ENCODE measurements around the gene FGFRL1.

FGFRL1 gene

DNA sequence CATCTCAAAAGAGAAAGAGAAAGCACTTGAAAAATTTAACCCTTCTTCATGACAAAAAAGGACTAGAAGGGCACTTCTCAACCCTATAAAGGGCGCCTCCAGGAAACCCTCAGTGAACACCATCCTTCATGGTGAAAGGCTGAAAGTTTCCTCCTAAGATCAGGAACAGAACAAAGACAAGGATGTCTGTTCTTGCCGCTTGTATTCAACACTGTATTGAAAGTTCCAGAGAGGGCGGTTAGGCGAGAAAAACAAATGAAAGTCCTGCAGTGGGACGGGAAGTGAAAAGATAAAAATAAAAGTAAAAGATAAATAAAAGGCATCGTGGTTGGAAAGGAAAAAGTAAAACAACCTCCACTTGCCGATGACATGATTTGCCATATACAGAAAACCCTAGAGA is 51.0 kb downstream of the FGFRL1 start:
- no peak for DNase-seq (ENCODE audit: low read depth in 2 of 2)
- no peak overlapping the region for H3K4me3 ChIP-seq (replicated peaks in 1 of 2; ENCODE audit: low read depth in 2 of 2, low read length in 2 of 2)
- TF ChIP-seq, protein P1, sequence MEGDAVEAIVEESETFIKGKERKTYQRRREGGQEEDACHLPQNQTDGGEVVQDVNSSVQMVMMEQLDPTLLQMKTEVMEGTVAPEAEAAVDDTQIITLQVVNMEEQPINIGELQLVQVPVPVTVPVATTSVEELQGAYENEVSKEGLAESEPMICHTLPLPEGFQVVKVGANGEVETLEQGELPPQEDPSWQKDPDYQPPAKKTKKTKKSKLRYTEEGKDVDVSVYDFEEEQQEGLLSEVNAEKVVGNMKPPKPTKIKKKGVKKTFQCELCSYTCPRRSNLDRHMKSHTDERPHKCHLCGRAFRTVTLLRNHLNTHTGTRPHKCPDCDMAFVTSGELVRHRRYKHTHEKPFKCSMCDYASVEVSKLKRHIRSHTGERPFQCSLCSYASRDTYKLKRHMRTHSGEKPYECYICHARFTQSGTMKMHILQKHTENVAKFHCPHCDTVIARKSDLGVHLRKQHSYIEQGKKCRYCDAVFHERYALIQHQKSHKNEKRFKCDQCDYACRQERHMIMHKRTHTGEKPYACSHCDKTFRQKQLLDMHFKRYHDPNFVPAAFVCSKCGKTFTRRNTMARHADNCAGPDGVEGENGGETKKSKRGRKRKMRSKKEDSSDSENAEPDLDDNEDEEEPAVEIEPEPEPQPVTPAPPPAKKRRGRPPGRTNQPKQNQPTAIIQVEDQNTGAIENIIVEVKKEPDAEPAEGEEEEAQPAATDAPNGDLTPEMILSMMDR (IDR thresholded peaks at IDR 0.05; ENCODE audit: low read depth, low read length) = no peak

DNA sequence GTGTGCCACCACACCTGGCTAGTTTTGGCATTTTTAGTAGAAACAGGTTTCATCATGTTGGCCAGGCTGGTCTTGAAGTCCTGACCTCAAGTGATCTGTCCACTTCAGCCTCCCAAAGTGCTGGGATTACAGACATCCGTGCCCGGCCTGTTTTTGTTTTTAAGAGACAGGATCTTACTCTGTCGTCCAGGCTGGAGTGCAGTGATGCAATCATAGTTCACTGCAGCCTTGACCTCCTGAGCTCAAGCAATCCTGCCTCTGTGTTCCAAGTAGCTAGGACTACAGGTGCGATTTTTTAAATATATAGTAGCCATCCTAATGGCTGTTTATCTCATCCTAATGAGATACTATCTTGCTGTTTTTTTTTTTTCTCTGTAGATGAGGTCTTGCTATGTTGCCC is 54.3 kb downstream of the FGFRL1 start:
- no peak for DNase-seq (ENCODE audit: low read depth in 2 of 2)
- no peak overlapping the region for H3K4me3 ChIP-seq (replicated peaks in 1 of 2; ENCODE audit: low read depth in 2 of 2, low read length in 2 of 2)
- TF ChIP-seq, protein P1 (IDR thresholded peaks at IDR 0.05; ENCODE audit: low read depth, low read length) = no peak

DNA sequence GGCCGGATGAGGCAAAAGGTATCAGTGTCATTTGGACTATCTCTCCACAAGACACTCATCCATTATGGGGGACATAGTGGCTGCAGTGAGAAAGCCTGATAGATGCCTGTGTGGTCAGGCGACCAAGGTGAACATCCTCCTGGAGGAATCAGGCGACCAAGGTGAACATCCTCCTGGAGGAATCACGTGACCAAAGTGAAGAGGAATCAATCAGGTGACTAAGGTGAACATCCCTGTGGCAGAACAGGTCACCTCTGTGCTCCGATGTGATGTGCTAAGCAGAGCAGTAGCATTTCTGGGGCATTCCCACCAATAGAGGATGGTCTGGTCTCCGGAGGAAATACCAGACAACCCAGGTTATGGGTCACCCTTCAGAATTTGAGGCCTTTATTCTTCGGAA is 58.0 kb downstream of the FGFRL1 start:
- DNase-seq (ENCODE audit: low read depth in 2 of 2) = no peak
- TF ChIP-seq, protein P1 (IDR thresholded peaks at IDR 0.05; ENCODE audit: low read depth, low read length) = no peak
- no peak overlapping the region for H3K4me3 ChIP-seq (replicated peaks in 1 of 2; ENCODE audit: low read depth in 2 of 2, low read length in 2 of 2)

DNA sequence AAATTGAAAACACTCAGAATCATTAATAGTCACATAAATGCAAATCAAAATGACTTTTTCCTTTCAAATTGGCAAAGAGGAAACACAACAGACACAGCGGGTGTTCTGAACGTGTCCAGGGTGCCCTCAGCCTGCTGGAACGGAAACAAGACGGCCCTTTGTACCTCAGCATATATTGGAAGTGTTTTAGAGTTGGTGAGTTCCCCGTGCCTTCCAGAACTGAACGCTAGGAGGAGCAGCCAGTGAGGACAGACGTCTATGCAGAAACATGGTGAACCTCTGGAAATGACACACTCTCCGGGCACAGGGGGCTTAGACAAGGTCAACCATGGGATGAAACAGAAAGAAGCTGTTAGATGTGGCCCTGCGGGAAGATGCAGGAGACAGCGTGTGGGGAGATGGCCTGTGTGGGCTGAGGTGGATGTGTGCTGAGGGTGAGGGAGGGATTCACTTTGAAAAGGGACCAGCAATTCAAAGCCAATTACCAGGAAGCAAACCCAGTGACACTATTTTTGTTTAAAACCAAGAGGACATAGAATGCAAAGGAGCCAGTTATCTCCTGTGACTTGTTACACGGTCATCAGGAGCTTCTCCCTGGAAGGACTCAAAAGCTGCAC is 61.5 kb downstream of the FGFRL1 start:
- H3K4me3 ChIP-seq (replicated peaks in 1 of 2; ENCODE audit: low read depth in 2 of 2, low read length in 2 of 2) = no peak overlapping the region
- peak; percentile 69 to 73 for DNase-seq (ENCODE audit: low read depth in 2 of 2)
- TF ChIP-seq, protein P1 (IDR thresholded peaks at IDR 0.05; ENCODE audit: low read depth, low read length) = peak; percentile 92

DNA sequence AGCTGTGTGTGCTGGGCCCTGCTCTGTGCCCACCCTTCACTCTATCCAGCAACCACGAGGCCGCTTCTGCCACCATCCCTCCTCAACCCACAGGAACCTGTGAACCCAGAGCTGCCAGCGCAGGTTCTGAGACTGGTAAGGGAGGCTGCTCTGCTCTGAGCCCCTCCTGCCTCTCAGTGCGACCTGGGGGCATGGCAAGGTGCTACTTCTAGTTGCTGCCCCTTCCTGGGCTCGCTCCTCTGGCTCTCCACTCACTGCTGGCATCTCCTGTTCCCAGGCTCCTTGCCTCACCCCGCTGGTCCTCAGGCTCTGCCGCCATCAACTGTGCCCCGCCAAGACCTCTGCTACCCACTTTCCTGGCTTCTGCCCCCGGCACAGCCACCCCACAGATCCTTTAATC is 62.7 kb downstream of the FGFRL1 start:
- no peak overlapping the region for H3K4me3 ChIP-seq (replicated peaks in 1 of 2; ENCODE audit: low read depth in 2 of 2, low read length in 2 of 2)
- TF ChIP-seq, protein P1 (IDR thresholded peaks at IDR 0.05; ENCODE audit: low read depth, low read length) = no peak
- DNase-seq (ENCODE audit: low read depth in 2 of 2) = no peak

DNA sequence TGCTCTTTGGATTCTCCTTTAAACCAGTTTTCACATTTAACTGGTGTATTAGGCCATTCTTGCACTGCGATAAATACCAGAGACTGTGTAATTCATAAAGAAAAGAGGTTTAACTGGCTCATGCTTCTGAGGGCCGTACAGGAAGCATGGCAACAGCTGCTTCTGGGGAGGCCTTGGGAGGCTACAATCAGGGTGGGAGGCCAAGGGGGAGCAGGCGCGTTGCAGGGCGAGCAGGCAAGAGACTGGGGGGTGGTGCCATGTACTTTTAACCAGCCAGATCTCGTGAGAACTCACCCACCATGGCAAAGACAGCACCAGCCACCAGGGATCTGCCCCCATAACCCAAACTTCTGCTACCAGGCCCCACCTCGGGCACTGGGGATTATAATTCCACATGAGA is 63.8 kb downstream of the FGFRL1 start:
- no peak for DNase-seq (ENCODE audit: low read depth in 2 of 2)
- TF ChIP-seq, protein P1 (IDR thresholded peaks at IDR 0.05; ENCODE audit: low read depth, low read length) = no peak
- H3K4me3 ChIP-seq (replicated peaks in 1 of 2; ENCODE audit: low read depth in 2 of 2, low read length in 2 of 2) = no peak overlapping the region
